Activated T-cell treated with anti-CD3 and anti-CD28 coated beads, Interleukin-2, amount 50 U/mL, for 72 hours (primary cell): ENCODE measurements around the gene SYNDIG1L. TPM values are rescaled to one million over a fixed set of nuclear protein-coding genes. Genes with fewer than 3 reads are reported as not detected.

Source experiments
- ATAC-seq, 2 donors: fragments of 150-1000 bp; cut with Tn5 transposase; replicated peaks in 1 of 2; 2 replicates each; pipeline ENCODE4 v1.10.0; 2021; ENCODE audit warnings: moderate library complexity in 2 of 2, mild to moderate bottlenecking in 1 of 2
- DNase-seq, 2 donors: peaks; one replicate each; pipeline ENCODE4 v3.0.0; 2021 to 2022; ENCODE audit warnings: mixed read lengths in 1 of 2
- H3K27ac Mint-ChIP-seq: one replicate; pipeline ENCODE4 v1.8.0; 2022; ENCODE audit warnings: mild to moderate bottlenecking, moderate library complexity, mixed read lengths
- H3K27me3 Mint-ChIP-seq: one replicate; pipeline ENCODE4 v1.8.0; 2022; ENCODE audit warnings: low read depth, mixed read lengths
- H3K36me3 Mint-ChIP-seq, 2 donors: one replicate each; pipeline ENCODE4 v1.8.0; 2022; ENCODE audit warnings: mixed read lengths in 2 of 2, mild to moderate bottlenecking in 1 of 2; ENCODE audit not compliant: insufficient read depth in 2 of 2
- H3K4me1 Mint-ChIP-seq: one replicate; pipeline ENCODE4 v1.8.0; 2022; ENCODE audit warnings: low read depth, mixed read lengths
- H3K4me3 Mint-ChIP-seq, 2 donors: one replicate each; pipeline ENCODE4 v1.8.0; 2022; ENCODE audit warnings: mild to moderate bottlenecking in 2 of 2, mixed read lengths in 2 of 2, moderate library complexity in 2 of 2
- H3K9me3 Mint-ChIP-seq, 2 donors: one replicate each; pipeline ENCODE4 v1.8.0; 2022; ENCODE audit warnings: mixed read lengths in 2 of 2
- total RNA-seq, 2 donors: library from RNA; stranded (reverse); gene quantifications; one replicate each; pipeline ENCODE4 v1.2.3, GENCODE V29; 2022

Gene SYNDIG1L
- total RNA-seq, result not detected

DNA sequence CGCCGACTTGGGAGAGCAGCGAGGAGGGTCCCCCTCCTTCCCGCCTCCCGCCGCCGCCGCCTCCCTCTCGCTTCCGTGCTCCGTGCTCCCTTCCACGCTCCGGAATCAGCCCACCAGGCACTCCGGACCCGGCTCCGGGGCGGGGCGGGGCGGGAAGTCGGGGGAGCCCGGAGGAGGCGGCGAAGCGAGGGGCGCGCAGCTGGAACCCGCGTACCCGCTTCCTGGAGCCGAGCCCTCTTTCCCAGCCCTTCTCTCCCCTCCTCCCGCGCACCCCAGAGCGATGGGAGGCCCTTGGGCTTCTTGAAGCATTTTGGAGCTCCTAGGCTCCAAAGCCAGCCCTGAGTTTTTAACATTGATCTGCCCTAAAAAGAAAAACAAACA is at the start of gene SYNDIG1L:
SYNDIG1L (minus strand) TSS at position 9 of the 381 bp plus-strand sequence. CDS start 16,466 bp downstream, outside the sequence.
- Mint-ChIP-seq H3K27ac (no peak within 1 kb of the TSS), H3K9me3 (peaks cover 0 to under 1% of the 10 kb centered on the region in 2 donors), H3K36me3 (peaks cover 0 to 1% of the 10 kb centered on the region in 2 donors), H3K4me1 (peaks cover 5% of the 10 kb centered on the region), H3K27me3 (peaks cover 55% of the 10 kb centered on the region), H3K4me3 (peak within 1 kb of the TSS; percentile 65 to 73)
- no peak for ATAC-seq
- DNase-seq, result no peak

DNA sequence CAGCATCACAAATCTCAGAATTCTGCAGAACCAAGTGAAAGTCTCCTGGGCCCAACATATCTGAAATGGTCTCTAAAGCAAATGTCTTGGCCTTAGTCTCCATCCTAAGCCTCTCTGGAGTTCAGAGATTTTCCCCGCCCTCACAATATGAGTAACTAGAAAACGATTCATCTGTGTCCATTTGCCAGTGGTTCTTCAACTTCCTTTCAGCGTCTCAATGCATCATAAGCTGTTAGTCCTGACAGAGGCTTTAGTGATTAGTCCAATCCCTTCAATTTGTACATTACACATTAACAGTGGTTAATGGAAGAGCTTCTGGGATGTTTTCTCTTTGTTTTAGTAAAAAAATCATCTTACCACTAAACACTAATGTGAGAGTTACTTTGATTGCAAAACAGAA is 49.7 kb upstream of the SYNDIG1L start:
- no peak for ATAC-seq
- no peaks in the 10 kb centered on the region for H3K36me3 Mint-ChIP-seq
- H3K4me3 Mint-ChIP-seq, result no peak overlapping the region
- H3K9me3 Mint-ChIP-seq, result no peaks in the 10 kb centered on the region
- H3K27me3 Mint-ChIP-seq, result no peaks in the 10 kb centered on the region
- H3K4me1 Mint-ChIP-seq, result peaks cover 6% of the 10 kb centered on the region
- H3K27ac Mint-ChIP-seq, result no peak overlapping the region
- DNase-seq, result no peak

DNA sequence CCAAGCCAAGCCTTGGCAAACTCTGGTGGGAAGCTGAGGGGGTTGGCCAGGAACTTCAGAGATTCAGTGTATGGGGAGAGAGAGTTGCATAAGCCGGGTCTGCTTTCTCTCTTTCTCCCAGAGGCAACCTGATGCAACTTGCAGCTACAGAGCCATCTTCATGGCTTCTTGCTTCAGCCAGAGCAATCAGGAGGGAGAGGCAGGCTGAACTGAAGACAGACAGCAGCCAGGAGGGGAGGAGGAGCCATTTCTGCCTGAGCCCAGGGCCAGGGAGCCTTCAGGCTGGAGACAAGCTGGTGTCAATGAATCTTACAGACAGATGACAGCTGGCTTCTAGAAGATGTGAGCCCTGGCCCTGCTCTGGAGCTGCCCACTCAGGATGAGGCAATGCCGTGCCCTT is 48.4 kb upstream of the SYNDIG1L start:
- ATAC-seq, result no peak
- peaks cover 6% of the 10 kb centered on the region for H3K4me1 Mint-ChIP-seq
- H3K4me3 Mint-ChIP-seq, result no peak overlapping the region
- no peak overlapping the region for H3K27ac Mint-ChIP-seq
- H3K9me3 Mint-ChIP-seq, result no peaks in the 10 kb centered on the region
- H3K36me3 Mint-ChIP-seq, result no peaks in the 10 kb centered on the region
- DNase-seq, result no peak
- no peaks in the 10 kb centered on the region for H3K27me3 Mint-ChIP-seq

DNA sequence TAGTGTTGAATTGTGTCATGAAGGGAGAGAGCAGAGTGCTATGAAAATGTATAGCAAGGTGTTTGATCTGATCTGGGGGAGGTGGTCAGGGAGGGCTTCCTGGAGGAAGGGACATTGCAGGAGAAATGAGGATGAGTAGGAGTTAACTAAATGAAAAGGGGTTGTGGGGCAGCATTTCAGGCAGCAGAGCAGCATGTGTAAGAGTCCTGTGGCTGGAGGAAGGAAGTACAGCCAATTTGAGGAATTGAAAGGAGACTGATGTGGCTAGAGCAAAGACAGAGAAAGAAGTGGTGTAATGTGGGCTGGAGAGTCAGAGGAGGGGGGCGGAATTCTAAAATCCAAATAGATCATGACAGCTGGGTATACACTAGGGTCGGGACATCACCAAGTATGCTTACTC is 46.6 kb upstream of the SYNDIG1L start:
- Mint-ChIP-seq H3K4me1 (peaks cover 6% of the 10 kb centered on the region), H3K27me3 (no peaks in the 10 kb centered on the region), H3K27ac (no peak overlapping the region), H3K36me3 (no peaks in the 10 kb centered on the region), H3K9me3 (no peaks in the 10 kb centered on the region), H3K4me3 (no peak overlapping the region)
- no peak for DNase-seq
- no peak for ATAC-seq

DNA sequence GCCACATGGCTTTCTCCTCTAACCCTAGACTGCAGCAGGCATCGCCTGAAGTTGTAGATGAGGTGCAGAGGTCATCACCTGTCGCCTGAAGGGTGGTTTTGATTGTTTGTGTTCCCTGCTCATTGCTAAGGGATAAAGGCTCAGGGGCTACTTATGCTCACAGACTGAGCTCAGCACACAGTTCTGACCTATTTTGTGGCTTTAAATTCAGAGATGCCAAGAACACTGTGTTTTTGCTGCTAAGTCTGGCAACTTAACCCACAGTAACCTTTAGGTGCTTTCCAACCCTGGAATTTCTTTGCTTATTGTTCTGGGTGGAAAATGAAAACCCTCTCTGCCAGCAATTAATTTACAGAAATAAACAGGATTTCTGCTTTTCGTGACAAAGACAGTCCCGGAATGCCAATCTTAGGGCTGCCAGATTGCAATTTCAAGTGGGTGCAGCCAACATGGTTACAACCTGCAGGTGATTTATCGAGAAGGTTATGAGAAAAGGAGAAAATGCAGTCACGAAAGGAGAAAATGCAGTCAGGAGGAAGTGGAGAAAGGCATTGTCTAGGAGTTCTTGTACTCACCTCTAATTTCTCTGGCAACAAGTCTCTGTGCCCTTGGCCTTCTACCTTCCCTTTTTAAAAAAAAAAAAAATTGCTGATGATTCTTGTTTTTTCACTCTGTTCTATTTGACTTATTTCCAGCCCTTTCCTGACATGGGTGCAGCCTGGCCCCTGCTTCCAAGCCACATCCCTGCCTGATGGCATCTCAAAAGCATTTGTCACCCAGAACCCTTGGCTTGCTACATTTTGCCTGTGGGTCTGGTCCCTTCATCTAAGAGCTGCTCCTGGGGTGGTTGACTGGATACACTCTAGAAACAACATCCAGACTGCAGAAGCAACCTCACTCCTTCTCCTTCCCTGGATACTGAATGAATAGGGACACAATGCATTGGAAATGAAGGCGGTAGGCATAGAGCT is 43.8 kb upstream of the SYNDIG1L start:
- H3K27me3 Mint-ChIP-seq, result no peaks in the 10 kb centered on the region
- no peaks in the 10 kb centered on the region for H3K36me3 Mint-ChIP-seq
- DNase-seq (no peak), ATAC-seq (no peak)
- H3K9me3 Mint-ChIP-seq, result no peaks in the 10 kb centered on the region
- no peak overlapping the region for H3K27ac Mint-ChIP-seq
- no peak overlapping the region for H3K4me3 Mint-ChIP-seq
- H3K4me1 Mint-ChIP-seq, result no peaks in the 10 kb centered on the region

DNA sequence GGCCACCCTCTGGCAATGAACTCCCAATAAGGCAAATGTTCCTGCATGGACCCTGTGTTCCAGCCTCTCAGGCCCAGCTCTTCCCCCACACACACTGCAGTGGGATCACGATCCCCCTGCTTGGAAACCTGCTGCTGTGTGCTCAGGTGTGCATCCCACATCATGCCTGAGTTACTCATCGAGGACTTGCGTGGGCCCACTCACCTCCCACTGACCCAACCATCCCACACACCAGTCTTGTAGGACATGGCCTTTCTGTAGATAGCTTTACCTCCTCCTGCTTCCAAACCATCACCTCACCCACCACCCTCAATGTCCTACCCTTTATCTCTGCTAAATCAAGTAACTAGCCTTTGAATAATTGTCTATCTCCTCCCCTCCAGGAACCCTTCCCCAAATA is 42.5 kb upstream of the SYNDIG1L start:
- Mint-ChIP-seq H3K27me3 (no peaks in the 10 kb centered on the region), H3K27ac (no peak overlapping the region)
- no peak for ATAC-seq

DNA sequence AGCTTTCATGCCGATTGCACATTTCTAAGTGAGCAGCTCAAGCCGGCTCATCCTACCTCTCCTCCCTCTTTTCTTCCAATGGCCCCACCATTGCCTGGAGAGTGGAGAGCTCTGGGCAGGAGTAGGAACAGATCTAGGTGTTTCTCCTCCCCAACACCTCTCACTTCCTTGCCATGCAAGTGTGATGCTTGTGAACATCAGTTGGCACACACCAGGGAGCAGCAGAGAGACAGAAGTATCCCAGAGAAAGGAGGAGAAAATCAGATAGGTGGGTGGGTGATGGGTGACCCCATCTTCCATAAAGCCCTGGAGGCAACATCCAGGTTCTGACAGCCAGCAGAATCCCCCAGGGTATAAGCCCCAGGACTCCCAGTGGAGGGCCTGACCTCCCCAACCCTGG is 39.3 kb upstream of the SYNDIG1L start:
- DNase-seq (no peak), ATAC-seq (no peak)
- H3K27ac Mint-ChIP-seq, result no peak overlapping the region
- no peaks in the 10 kb centered on the region for H3K9me3 Mint-ChIP-seq
- no peaks in the 10 kb centered on the region for H3K4me1 Mint-ChIP-seq
- no peaks in the 10 kb centered on the region for H3K36me3 Mint-ChIP-seq
- no peak overlapping the region for H3K4me3 Mint-ChIP-seq
- H3K27me3 Mint-ChIP-seq, result peaks cover 10% of the 10 kb centered on the region

More for the DNA sequence above, 42.5 kb upstream of the SYNDIG1L start:
- Mint-ChIP-seq H3K4me1 (no peaks in the 10 kb centered on the region), H3K9me3 (no peaks in the 10 kb centered on the region), H3K4me3 (no peak overlapping the region), H3K36me3 (no peaks in the 10 kb centered on the region)
- no peak for DNase-seq

DNA sequence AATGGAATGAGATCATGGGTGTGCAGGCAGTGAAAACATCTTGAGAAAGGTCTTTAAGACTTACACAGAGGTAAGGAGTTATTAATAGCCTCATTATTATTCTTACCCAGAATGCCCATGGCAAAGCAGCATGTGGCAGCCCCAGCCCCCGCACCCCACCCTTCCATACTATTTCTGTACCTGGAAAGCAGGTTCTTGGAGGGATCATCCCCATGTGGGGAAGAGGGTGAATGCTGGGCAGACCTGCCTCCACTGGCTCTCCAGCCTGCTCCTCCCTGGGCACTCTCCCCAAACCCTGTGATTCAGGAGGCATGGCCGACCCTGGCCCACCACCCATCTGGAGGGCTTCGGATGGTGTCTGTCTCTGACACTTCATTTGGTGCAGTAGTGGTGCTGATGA is 38.8 kb upstream of the SYNDIG1L start:
- Mint-ChIP-seq H3K27me3 (peaks cover 16% of the 10 kb centered on the region), H3K9me3 (no peaks in the 10 kb centered on the region), H3K27ac (no peak overlapping the region), H3K4me3 (no peak overlapping the region), H3K4me1 (peaks cover 3% of the 10 kb centered on the region), H3K36me3 (no peaks in the 10 kb centered on the region)
- no peak for ATAC-seq
- DNase-seq, result no peak

DNA sequence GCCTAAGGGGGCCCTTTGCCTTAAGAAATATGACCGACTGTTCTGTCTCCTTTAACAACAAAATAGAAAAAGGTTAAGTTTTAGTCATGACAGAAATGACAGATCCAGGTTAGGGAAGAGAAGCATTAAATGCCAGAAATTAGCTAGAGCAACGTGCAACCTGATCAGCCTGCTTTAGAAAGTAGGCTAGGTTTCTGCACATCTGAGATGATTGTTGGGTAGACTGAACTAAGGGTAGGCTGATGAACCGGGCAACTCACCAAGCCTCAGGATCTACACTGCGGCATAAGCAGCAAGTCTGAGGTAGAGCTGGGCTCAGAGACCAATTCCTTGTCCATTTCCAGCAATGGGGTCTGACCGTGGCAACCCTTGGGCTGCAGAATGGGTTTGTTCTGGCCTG is 37.7 kb upstream of the SYNDIG1L start:
- Mint-ChIP-seq H3K9me3 (no peaks in the 10 kb centered on the region), H3K4me1 (peaks cover 7% of the 10 kb centered on the region), H3K4me3 (no peak overlapping the region), H3K27ac (no peak overlapping the region), H3K36me3 (no peaks in the 10 kb centered on the region), H3K27me3 (peaks cover 16% of the 10 kb centered on the region)
- DNase-seq (no peak), ATAC-seq (no peak)

DNA sequence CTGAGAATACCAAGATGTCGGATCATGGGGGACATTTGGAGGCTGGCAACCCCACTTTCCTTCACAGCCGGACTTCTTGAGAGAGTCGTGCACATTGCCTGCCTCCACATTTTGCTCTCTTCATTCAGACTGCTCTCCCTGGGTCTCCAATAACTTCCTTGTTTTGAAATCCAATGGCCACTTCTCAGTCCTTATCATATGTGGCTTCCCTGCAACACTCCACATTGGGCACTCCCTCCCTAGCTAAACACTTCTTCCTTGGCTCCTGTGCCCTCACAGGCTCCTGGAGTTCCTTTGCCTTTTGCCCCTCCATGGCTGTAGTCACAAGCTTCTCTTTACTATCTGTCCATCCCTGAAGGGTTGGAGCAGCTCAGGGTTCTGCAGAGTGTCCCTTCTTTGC is 37.0 kb upstream of the SYNDIG1L start:
- H3K9me3 Mint-ChIP-seq, result no peaks in the 10 kb centered on the region
- no peaks in the 10 kb centered on the region for H3K36me3 Mint-ChIP-seq
- H3K4me1 Mint-ChIP-seq, result peaks cover 7% of the 10 kb centered on the region
- DNase-seq (no peak), ATAC-seq (no peak)
- H3K4me3 Mint-ChIP-seq, result no peak overlapping the region
- H3K27me3 Mint-ChIP-seq, result peaks cover 16% of the 10 kb centered on the region
- no peak overlapping the region for H3K27ac Mint-ChIP-seq

DNA sequence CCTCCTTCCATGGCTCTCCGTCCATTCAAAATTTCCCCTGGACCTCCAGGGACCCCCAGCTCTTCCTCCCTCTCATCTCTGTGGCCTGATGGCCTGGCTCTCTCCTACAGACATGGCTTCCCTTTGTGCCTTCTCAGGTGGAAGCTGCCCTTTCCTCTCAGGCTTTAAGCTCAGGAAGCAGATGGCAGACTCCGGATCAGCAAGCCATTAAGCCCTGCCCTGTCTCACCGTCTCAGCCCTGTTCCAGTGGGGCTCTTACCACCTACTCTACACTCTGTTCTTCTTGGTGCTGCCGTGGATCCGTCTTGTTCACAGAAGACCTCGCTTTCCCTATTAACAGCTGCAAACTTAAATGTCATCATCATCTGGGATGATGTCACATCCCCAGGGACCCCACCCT is 34.0 kb upstream of the SYNDIG1L start:
- Mint-ChIP-seq H3K36me3 (no peaks in the 10 kb centered on the region), H3K4me1 (peaks cover 7% of the 10 kb centered on the region), H3K27me3 (peaks cover 16% of the 10 kb centered on the region), H3K4me3 (no peak overlapping the region), H3K27ac (no peak overlapping the region), H3K9me3 (no peaks in the 10 kb centered on the region)
- no peak for DNase-seq
- ATAC-seq, result no peak

DNA sequence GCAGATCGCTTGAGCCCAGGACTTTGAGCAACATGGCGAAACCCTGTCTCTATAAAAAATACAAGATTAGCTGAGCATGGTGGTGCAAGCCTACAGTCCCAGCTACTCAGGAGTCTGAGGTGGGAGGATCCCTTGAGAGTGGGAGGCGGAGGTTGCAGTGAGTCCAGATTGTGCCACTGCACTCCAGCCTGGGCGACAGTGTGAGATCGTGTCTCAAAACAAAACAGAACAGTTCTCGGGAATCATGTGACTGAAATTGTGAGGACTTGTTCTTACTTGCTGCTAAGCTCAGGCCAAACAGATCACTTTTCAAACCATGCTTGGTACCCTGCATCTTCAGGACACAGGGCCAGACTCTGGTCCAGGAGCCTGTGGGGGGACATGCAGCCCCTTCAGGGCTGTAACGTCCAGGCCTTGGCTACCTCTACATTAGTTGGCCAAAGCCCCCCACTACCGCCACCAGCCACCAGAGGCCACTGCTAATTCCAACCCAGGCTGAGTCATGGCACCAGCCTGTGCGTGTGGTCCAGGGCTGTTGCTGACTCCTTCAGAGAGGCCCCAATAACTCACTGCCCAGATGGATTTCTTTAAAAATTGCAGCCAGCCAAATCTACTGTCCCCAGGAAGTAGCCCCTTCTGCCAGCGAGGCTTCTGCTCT is 33.4 kb upstream of the SYNDIG1L start:
- ATAC-seq, result peak; percentile 68 to 73
- H3K4me3 Mint-ChIP-seq, result no peak overlapping the region
- H3K27ac Mint-ChIP-seq, result no peak overlapping the region
- peaks cover 16% of the 10 kb centered on the region for H3K27me3 Mint-ChIP-seq
- no peaks in the 10 kb centered on the region for H3K36me3 Mint-ChIP-seq
- peak; percentile 36 to 46 for DNase-seq
- H3K4me1 Mint-ChIP-seq, result peaks cover 7% of the 10 kb centered on the region
- no peaks in the 10 kb centered on the region for H3K9me3 Mint-ChIP-seq

DNA sequence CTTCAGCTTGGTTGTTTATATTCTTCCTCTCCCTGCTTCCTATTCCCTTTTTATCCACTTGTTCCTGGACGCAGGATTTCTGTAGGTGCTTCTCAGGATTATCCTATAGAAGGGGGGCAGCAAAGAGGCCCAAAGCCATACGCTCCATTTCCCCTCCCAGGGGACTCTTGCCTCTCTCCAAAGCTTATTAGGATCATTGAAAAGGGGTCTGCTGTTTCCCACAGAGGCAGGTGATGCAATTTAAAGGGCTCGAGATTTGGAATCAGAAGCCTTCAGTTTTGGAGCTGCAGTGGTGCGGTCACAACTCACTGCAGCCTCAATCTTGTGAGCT is 31.5 kb upstream of the SYNDIG1L start:
- H3K36me3 Mint-ChIP-seq, result no peaks in the 10 kb centered on the region
- ATAC-seq (no peak), DNase-seq (no peak)
- H3K27me3 Mint-ChIP-seq, result peaks cover 16% of the 10 kb centered on the region
- H3K9me3 Mint-ChIP-seq, result no peaks in the 10 kb centered on the region
- H3K27ac Mint-ChIP-seq, result no peak overlapping the region
- H3K4me1 Mint-ChIP-seq, result peaks cover 7% of the 10 kb centered on the region
- H3K4me3 Mint-ChIP-seq, result no peak overlapping the region
